Nephron progenitor cell (in vitro differentiated cells): ENCODE data around the gene DAB1.
A peak's percentile ranks its signal among the peaks of the same experiment; 100 is the strongest.

ENCODE experiments used
- DNase-seq: peaks from one replicate; pipeline ENCODE4 v3.0.0; 2021
- H3K27ac Mint-ChIP-seq: 2 replicates; pipeline ENCODE4 v1.8.0; 2021; ENCODE audit warnings: mild to moderate bottlenecking, moderate library complexity, mixed read lengths
- H3K27me3 Mint-ChIP-seq: 2 replicates; pipeline ENCODE4 v1.8.0; 2021; ENCODE audit warnings: mild to moderate bottlenecking, low read depth, mixed read lengths; ENCODE audit not compliant: poor library complexity
- H3K36me3 Mint-ChIP-seq: 2 replicates; pipeline ENCODE4 v1.8.0; 2021; ENCODE audit warnings: low read depth, mixed read lengths
- H3K4me1 Mint-ChIP-seq: 2 replicates; pipeline ENCODE4 v1.8.0; 2021; ENCODE audit warnings: mixed read lengths
- H3K4me3 Mint-ChIP-seq: 2 replicates; pipeline ENCODE4 v1.8.0; 2021; ENCODE audit warnings: mild to moderate bottlenecking, moderate library complexity, mixed read lengths
- H3K9me3 Mint-ChIP-seq: 2 replicates; pipeline ENCODE4 v1.8.0; 2021; ENCODE audit warnings: mild to moderate bottlenecking, moderate library complexity, mixed read lengths
- TF ChIP-seq, protein P1 (sequence below): fragments of 200-600 bp; sonication (generic); IDR thresholded peaks from 2 replicates; pipeline ENCODE4 v1.5.0; 2021; ENCODE audit warnings: antibody characterized with exemption

DAB1 gene

DNA sequence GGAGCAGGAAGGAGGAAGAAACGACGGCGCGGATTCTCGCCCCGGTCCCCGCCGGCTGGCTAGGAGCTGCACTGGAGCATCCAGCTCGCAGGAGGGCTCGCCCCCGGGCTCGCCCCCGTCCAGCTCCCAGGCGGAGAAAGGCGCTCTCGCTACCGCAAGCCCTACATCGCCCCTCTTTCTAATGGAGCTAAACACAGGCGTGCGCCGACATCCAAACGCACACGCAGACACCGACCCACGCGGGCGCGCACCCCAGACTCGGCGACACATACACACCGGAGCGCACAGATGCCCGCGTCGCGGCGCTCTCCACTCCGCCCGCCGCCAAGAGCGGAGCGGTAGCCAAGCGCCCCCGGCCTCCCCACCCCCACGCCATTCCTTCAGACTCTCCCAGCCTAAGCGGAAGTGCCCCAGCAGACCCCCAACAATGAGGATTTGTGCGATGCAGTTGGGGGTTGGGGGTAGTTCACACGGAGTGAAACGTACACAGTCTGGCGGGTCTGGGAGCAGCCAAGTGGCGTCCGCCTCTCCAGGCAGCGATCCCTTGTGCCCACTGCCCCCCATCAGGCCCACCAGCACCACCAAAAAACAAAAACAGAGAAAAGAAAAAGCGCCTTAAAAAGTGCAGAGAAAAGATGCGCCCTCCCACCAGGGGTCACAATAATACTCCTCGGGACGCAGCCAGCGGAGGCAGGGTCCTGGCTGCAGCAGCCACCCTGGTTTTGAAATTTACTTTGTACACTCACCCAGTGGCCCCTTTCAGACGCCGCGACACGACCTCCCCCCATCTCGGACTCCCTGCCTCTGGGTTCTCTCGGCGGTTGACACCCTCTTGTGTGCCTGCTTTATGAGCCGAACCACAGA lies 1.4 kb downstream of the DAB1 start:
- H3K4me3 Mint-ChIP-seq, result peak overlapping the region; percentile 91
- peak; percentile 66 for DNase-seq
- no peak overlapping the region for H3K27ac Mint-ChIP-seq
- H3K9me3 Mint-ChIP-seq, result no peaks in the 10 kb centered on the region
- TF ChIP-seq, protein P1, sequence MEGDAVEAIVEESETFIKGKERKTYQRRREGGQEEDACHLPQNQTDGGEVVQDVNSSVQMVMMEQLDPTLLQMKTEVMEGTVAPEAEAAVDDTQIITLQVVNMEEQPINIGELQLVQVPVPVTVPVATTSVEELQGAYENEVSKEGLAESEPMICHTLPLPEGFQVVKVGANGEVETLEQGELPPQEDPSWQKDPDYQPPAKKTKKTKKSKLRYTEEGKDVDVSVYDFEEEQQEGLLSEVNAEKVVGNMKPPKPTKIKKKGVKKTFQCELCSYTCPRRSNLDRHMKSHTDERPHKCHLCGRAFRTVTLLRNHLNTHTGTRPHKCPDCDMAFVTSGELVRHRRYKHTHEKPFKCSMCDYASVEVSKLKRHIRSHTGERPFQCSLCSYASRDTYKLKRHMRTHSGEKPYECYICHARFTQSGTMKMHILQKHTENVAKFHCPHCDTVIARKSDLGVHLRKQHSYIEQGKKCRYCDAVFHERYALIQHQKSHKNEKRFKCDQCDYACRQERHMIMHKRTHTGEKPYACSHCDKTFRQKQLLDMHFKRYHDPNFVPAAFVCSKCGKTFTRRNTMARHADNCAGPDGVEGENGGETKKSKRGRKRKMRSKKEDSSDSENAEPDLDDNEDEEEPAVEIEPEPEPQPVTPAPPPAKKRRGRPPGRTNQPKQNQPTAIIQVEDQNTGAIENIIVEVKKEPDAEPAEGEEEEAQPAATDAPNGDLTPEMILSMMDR, result no peak
- peaks cover 24% of the 10 kb centered on the region for H3K4me1 Mint-ChIP-seq
- H3K27me3 Mint-ChIP-seq, result peaks cover 82% of the 10 kb centered on the region
- H3K36me3 Mint-ChIP-seq, result no peaks in the 10 kb centered on the region

DNA sequence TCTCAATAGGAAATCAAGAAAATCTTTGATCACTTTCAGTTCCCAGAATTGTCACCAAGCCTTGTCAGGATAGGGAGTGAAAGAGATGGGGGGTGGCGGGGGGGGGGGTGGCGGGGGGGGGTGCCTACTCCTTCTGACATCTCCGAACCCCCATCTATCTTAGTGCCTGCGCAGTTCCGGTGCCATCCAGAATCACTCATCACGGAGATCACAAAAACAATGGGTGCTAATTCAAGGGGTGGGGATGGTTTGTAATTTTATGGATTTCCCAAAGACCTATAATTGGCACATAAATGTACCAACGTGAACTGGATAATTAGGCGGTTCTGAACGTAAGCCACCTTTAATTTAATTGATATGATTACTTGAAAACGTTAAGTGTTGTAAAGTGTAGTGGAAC lies 2.1 kb downstream of the DAB1 start:
- Mint-ChIP-seq H3K9me3 (no peaks in the 10 kb centered on the region), H3K4me1 (peaks cover 24% of the 10 kb centered on the region), H3K27ac (no peak overlapping the region), H3K36me3 (no peaks in the 10 kb centered on the region), H3K27me3 (peaks cover 82% of the 10 kb centered on the region), H3K4me3 (peak overlapping the region; percentile 91)
- DNase-seq, result no peak
- TF ChIP-seq, protein P1, result no peak

DNA sequence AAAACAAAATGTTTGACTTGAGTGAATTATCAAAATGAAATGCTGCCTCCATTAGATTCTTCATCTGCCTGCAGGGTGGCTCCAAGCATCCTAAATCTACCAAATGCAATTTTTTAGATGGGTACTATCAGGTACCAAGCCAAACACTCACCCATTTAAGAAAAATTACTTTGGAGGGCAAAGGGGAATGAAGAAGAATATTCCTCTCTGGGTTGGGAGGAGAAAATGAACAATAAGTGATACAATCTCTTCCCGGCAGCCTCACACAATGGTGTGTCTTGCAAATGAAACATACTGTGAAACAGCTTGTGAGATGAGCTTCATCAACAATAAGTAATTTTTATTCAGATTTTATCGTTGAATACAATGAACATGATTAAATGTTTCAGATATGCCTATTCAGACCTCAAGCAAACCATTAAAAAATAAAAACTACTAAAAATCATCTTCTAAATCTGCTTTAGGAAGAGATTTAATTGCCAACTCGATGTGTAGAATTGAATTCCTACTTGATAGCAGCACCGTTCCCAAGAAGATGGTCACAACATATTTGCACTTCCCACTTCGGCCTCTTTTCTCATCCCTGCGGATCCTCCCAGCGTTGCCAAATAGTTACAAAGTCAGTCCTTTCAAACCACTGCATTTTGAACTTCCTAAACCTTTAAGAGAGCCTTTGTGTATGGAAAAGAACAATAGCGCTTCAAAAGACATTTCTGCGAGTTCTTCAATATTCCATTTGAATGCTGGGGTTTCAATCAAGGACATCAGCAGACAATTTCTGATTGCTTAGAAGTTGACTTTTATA lies 2.7 kb downstream of the DAB1 start:
- H3K27me3 Mint-ChIP-seq, result peaks cover 77% of the 10 kb centered on the region
- peak overlapping the region; percentile 91 for H3K4me3 Mint-ChIP-seq
- peaks cover 24% of the 10 kb centered on the region for H3K4me1 Mint-ChIP-seq
- no peak for DNase-seq
- TF ChIP-seq, protein P1, result no peak
- no peak overlapping the region for H3K27ac Mint-ChIP-seq
- H3K9me3 Mint-ChIP-seq, result no peaks in the 10 kb centered on the region
- no peaks in the 10 kb centered on the region for H3K36me3 Mint-ChIP-seq

DNA sequence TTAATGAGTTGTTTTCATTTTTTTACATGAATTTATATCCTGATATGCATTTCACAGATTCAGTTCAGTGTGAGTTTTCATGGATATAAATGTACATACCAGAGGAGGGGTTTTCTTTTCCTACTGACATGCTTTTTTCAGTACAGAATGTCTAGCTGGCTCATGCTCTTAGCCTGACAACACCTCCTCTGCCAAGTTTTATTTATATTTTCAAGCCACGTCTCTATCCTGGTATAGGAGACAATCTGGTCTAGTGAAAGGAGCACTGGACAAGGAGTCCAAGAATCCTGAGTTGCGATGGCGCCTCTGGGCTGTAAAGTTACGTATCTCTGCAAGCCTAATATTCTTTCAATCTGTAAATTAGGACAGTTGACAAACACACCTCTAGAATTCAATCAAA lies 4.9 kb downstream of the DAB1 start:
- DNase-seq, result no peak
- H3K4me1 Mint-ChIP-seq, result peaks cover 16% of the 10 kb centered on the region
- no peak overlapping the region for H3K27ac Mint-ChIP-seq
- TF ChIP-seq, protein P1, result no peak
- H3K9me3 Mint-ChIP-seq, result peaks cover 7% of the 10 kb centered on the region
- H3K4me3 Mint-ChIP-seq, result no peak overlapping the region
- peaks cover 56% of the 10 kb centered on the region for H3K27me3 Mint-ChIP-seq
- no peaks in the 10 kb centered on the region for H3K36me3 Mint-ChIP-seq

DNA sequence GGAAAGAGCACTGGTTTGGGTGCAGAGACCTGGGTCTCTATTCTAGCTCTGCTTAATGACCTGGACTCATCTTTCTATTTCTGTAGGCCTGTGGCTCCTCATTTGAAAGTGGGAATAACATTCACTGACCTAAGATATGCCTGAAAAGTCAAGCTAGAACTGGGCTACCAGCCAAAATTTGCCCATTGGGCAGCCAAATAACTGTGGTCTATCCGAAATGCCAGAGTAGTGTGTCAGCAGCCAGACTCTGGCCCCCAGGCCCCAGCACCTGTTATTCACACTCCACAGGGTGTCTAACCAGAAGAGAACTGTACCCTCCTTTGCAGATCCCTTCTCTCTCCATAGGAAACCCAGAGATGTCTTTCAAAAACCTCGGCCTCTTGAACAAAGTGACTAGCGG lies 12.6 kb downstream of the DAB1 start:
- H3K9me3 Mint-ChIP-seq, result peaks cover 25% of the 10 kb centered on the region
- H3K4me1 Mint-ChIP-seq, result peaks cover 19% of the 10 kb centered on the region
- H3K27me3 Mint-ChIP-seq, result peaks cover 4% of the 10 kb centered on the region
- TF ChIP-seq, protein P1, result no peak
- DNase-seq, result no peak
- H3K4me3 Mint-ChIP-seq, result no peak overlapping the region
- H3K36me3 Mint-ChIP-seq, result no peaks in the 10 kb centered on the region
- no peak overlapping the region for H3K27ac Mint-ChIP-seq
